T-helper 2 cell treated with Interferon-gamma antibody and Interleukin-4, amounts not matched to agents 100 ng/mL and 5 ng/mL, for 36 hours (primary cell): ENCODE data around the gene ZNF467. TPM values are rescaled to one million over a fixed set of nuclear protein-coding genes. Genes with fewer than 3 reads are reported as not detected.

Experiments
- intact Hi-C: fragments of 100-400 bp; cut with micrococcal nuclease; formaldehyde crosslinking; loops from one replicate; pipeline ENCODE4 v1.15.1; 2023
- total RNA-seq: library from RNA; stranded (reverse); gene quantifications from 2 replicates; pipeline ENCODE4 v1.2.3, GENCODE V29; 2022

Gene ZNF467
- total RNA-seq, 1 donor from 2014 or later, result not detected

- intact Hi-C loops, result no loop called here
Observed at GRCh38 chr7:149729586-149729982, 43.8 kb downstream of the ZNF467 start.

DNA sequence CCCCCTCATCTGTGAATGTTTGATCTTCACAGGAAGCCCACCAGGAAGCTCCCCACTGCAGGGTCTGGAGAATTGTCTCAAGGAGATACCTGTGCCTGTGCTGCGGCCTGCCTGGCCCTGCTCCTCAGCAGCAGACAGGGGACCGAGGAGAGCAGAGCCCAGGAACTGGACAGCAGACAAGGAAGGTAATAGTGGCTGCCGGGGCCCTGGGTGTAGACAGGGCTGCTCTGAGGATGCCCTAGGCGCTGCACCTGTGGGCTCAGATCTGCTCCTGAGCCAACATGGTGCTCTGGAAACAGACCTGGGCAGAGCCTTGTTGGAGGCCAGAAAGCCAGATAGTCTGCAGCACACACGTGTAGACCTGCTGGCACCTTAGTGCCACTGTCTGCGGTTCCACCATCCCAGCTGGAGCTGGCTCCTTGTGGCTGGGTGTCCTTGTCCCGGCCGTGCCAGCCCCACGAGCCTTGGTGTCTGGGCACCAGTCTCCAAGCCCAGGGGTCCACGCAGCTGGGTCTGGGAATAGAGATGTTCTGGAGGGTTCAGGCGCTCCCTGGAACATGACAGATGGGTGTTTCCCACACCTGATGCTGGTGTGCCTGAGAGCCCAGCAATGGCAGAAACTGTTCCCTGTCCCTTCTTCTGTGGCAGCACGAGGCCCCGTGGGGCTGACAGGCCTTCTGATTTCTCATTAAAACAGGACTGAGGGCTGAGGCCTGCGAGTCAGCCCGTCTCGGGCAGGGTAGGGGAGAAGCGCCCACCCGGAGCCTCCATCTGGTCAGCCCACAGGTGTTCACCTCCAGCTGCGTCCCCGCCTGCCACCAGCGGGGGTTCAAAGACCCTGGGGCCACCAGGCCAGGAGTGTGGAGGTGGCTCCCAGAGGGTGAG lies 44.7 kb downstream of the ZNF467 start:
- intact Hi-C loops, result no loop called here

DNA sequence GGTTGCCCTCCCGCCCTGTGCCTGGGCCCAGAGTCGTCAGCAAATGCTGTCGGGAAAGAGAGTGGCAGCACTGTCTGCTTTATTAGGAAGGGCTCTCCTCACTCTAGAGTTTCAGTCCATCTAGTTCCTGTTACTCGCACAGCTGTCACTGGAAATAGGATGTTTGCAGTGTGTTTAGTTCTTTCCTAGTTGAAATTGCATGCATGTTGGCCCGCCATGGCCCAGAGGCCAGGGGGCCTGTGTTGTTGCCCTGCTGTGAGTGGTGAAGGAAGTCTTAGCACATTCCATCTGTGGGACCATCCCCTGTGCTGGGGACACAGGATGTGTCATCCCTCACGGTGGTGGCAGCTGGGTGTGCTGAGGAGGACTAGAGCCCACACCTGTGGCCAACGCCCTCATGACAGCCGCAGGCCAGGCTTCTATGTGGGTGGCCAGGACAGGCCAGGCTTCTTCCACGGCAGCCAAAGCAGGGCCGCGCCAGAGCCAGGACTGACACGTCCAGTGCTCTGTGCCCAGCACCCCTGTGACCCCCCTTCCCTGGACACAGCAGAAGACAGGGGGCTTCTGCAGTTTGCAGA lies 45.4 kb downstream of the ZNF467 start:
- intact Hi-C loops, result no loop called here

DNA sequence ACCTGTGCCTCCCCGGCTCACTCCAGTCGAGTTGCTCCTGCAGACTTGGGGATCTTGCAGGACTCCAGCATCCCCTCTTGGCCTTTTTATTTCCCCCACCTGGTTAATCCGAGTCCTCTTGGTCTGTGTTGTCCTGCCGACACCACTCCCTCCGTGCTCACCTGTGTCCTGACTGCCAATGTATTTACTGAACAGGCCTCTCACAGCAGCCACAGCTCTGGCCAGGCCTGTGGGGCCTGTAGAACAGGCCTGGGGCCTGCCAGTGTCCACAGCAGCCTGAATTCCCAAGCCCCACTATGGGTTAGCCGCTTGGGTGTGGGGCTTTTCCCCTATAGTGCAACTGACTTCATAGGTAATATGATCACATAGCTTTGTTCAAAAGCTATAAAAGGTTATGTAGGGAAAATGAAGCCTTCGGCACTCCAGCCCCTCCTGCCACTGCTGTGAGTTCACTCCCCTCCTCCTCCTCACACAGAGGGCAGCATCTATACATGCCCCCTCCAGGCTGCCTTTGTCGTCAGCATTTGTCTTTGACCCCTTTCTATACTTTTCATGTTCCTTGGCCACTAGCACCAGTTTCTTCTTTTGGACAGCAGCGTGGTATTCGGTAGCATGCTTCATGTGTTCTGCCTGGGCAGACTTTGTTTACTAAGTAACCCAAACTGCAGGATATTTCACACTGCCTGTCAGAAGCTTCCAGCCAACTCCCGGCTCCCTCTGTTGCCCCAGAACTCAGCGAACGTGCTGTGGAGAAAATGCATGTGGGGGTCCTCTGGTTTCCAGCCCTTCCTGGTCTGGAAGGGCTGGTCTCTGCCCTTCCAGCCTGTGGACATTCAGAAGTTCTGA lies 46.1 kb downstream of the ZNF467 start:
- intact Hi-C loops, result no loop called here

DNA sequence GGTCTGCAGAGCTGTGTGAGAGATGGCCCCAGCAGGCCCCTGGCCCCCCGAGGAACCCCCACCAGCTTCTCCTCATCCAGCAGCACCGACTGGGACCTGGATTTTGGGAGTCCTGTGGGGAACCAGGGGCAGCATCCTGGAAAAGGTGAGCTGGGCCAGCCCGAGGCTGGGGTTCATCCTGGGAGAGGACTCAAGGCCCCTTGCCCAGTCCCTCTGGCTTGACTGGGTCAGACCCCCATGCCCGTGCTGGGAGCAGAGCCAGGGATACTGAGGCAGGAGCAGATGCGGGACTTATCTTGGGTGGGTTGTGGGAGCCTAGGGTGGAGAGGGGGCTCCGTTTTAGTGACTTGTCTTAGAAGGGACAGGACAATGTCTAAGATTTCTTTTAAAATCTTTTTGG lies 47.5 kb downstream of the ZNF467 start:
- intact Hi-C loops, result no loop called here

- intact Hi-C loops, result no loop called here
Observed at GRCh38 chr7:149725426-149725821, 48.0 kb downstream of the ZNF467 start.

DNA sequence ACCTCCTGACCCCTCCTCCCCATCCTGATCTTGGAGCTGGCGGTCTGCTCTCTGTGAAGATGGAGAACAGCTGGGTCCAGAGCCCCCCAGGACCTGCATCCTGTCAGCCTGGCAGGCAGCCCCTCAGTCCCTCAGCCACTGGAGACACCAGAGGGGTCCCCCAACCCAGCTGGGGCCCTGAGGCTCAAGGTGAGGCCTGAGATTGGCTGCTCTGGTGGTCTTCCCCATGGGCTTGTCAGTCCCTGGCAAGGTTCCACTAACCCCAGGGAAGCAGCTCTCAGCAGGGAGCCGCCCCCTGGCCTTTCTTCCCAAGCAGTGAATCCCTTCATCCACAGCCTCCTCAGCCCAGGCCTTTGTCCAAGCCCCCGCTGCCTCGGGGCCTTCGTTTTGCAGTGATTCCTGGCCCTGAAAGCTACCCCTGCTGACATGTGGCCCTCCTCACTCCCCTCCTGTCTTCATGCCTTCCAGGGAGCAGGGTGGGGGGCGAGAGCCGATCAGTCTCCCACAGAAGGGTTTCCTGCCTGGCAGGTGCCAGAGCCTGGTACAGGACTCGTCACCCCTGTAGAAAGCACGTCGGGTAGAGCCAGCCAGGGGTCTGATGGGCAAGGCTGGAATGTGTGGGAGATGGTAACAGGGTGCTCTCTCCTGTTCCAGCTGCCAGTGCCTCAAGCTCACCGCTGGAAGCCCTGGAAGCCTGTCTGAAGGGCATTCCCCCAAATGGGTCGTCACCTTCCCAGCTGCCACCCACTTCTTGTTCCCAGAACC lies 48.5 kb downstream of the ZNF467 start:
- intact Hi-C loops, result no loop called here

DNA sequence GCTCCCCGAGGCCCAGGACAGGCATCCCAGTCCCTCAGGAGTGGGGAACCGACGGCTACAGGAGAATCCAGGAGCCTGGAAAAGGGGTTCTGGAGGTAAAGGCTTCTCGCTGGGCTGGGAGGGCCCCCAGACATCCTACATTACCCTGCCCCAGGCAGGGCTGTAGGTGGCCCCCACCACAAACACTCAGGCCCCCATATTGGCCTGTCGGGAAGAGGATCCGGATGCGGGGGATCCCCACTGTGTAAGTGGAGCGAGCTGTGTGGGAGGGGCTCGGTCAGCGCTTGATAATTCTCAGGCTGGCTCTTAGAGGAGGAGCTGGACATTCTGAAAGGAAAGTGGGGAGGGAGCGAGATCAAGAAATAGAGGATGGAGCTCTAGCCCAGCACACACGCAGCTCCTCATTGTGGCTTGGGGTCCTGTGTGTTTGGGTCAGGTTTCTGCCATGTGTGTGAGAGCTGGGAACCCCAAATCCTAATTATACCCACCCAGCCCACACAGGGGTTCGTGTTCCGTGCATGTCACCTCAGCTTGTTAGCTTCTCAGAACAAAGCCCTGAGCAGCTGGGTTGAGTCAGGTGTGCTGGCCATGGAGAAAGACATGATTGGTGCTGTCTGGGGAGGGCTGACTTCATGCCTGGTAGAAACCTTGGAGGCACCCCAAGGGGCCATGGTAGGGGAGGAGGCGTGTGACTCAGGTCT lies 49.4 kb downstream of the ZNF467 start:
- intact Hi-C loops, result no loop called here

DNA sequence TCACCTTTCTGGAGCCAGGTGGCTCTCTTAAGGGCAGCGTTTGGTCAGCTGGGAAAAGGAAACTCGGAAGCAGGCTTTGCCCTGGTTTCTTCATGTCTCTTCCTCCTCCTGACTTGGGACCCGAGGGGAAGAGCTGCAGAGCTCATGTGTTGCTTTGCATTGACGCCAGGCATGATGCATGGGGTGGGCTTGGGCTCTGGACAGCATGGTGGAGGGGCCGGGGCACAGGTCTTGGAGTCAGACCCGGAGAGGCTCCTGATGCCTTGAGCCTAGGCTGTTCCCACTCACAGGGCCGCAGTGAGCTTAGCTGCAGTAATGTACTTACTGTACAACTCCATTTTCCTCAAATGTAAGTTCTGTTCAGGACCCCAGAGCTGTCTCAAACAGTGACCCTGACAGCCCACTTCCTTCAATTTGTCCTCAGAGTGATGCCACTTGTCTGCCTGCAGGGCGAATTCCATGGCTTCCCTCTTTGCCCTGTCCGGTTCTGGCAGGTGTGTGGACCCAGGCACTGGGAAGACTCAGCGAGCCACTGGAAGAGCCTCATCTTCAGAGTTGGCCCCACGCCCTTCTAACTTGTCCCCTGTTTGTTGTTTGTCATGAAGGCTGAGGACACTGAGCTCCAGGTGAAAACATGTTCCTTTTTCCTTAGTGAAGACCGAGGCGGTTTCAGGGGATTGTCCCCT lies 50.2 kb downstream of the ZNF467 start:
- intact Hi-C loops, result no loop called here

GRCh38 chr7:149722356-149722957 lies 50.9 kb downstream of the ZNF467 start:
- intact Hi-C loops, result no loop called here

DNA sequence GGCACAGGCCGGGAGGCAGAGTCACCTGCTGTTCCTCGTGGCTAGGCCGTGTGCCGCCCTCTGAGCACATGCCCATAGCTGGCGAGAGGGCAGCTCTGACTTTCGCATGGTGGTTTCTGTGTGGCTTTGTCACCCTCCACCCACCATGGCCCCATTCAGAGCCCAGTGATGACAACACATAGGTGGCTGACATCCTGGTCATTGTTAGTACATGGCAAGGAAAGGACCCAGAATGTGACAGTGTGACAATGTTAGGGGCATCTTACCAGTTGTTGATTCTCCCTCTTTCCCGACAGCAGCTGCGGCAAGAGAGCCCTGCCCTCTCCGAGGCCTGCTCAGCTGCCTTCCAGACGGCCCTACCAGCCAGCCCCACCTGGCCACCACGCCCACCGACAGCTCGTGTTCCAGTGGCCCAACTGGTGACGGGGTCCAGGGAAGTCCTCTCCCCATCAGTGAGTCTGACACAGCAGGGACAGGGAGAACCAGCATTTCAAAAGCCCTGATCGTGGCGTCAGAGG lies 52.2 kb downstream of the ZNF467 start:
- intact Hi-C loops, result no loop called here

GRCh38 chr7:149720372-149721083 lies 52.9 kb downstream of the ZNF467 start:
- intact Hi-C loops, result no loop called here

DNA sequence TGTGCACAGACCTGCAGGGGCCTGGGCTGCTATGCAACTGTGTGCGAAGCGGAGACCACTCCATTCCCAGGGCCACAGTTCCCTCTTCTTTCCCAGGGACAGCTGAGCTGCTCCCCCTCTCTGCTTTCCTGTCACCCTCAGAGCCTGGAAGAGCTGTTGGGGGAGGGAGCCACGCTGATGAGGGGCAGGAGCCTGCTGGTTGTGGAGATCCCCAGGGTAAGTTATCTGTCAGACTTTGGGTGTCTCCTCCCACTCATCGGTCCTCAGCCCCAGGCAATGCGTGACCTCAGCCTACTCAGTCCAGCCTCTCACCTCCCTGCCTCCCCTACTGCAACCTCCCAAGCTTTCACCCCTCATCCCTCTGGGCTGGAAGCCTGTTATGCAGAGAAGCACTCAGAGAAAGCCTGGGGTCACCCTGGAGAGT lies 53.5 kb downstream of the ZNF467 start:
- intact Hi-C loops, result loop anchor here (10.0 kb wide), 1 partner anchor 595 kb away; the partner anchor contains the start of gene ZNF425

- intact Hi-C loops, result loop anchor here (10.0 kb wide), 1 partner anchor 594 kb away; the partner anchor contains the start of gene ZNF425
Observed at GRCh38 chr7:149719050-149719899, 54.1 kb downstream of the ZNF467 start.

GRCh38 chr7:149718730-149719049 lies 54.7 kb downstream of the ZNF467 start:
- intact Hi-C loops, result loop anchor here (10.0 kb wide), 1 partner anchor 594 kb away; the partner anchor contains the start of gene ZNF425

- intact Hi-C loops, result loop anchor here (10.0 kb wide), 1 partner anchor 593 kb away; the partner anchor contains the start of gene ZNF425
Observed at GRCh38 chr7:149717481-149717880, 55.9 kb downstream of the ZNF467 start.

GRCh38 chr7:149716932-149717307 lies 56.5 kb downstream of the ZNF467 start:
- intact Hi-C loops, result loop anchor here (10.0 kb wide), 1 partner anchor 592 kb away; the partner anchor contains the start of gene ZNF425
